IgD-negative memory B cell (primary cell): ENCODE results near the gene FGFBP3. TPM values are rescaled to one million over a fixed set of nuclear protein-coding genes. Genes with fewer than 3 reads are reported as not detected.

Experiments used
- H3K27ac Mint-ChIP-seq, 3 donors: one replicate each; pipeline ENCODE4 v1.8.0; 2020 to 2022; ENCODE audit warnings: mild to moderate bottlenecking in 3 of 3, mixed read lengths in 3 of 3, moderate library complexity in 1 of 3
- H3K27me3 Mint-ChIP-seq: one replicate; pipeline ENCODE4 v1.8.0; 2021; ENCODE audit warnings: mixed read lengths
- H3K36me3 Mint-ChIP-seq: one replicate; pipeline ENCODE4 v1.8.0; 2020; ENCODE audit warnings: mild to moderate bottlenecking, mixed read lengths
- H3K4me1 Mint-ChIP-seq, 3 donors: one replicate each; pipeline ENCODE4 v1.8.0; 2020 to 2022; ENCODE audit warnings: mixed read lengths in 3 of 3, mild to moderate bottlenecking in 1 of 3
- H3K4me3 Mint-ChIP-seq, 4 donors: one replicate each; pipeline ENCODE4 v1.8.0; 2020 to 2022; ENCODE audit warnings: mild to moderate bottlenecking in 4 of 4, mixed read lengths in 4 of 4, moderate library complexity in 3 of 4
- H3K9me3 Mint-ChIP-seq, 3 donors: one replicate each; pipeline ENCODE4 v1.8.0; 2020 to 2021; ENCODE audit warnings: mixed read lengths in 3 of 3, mild to moderate bottlenecking in 1 of 3
- polyA plus RNA-seq: library from polyadenylated mRNA; unstranded; fragments of 300-500 nt; fragmentation: Illumina TruSeq; gene quantifications from one replicate; pipeline ENCODE4 v1.2.3, GENCODE V29; 2021

FGFBP3 gene, protein sequence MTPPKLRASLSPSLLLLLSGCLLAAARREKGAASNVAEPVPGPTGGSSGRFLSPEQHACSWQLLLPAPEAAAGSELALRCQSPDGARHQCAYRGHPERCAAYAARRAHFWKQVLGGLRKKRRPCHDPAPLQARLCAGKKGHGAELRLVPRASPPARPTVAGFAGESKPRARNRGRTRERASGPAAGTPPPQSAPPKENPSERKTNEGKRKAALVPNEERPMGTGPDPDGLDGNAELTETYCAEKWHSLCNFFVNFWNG
- 2.2 TPM for polyA plus RNA-seq

DNA sequence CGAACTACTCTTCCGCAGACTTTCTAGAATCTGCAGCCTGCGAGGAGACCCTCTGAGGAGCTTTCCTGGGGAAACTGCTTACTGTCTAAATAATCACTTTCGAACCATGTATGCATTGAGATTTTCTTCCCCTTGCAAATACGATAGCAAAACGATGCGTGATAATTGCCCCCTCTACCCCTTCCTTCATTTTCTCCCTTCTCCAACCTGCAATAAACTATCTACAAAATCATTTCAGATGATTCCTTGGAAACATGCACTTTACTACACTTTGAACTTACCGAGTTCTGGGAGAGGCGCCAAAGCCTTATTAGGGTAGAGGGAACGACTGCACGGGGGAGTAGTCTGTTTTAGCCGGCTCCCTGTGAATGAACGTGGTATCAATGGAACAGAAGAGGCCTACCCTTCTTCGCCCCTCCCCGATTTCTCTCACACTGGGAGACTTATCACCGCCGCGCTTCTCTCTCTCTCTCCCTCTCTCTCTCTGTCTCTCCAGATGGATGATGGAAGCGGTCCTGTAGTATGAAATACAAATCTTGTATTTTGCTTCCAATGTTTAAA lies at the start of gene FGFBP3:
TSS of gene FGFBP3 (minus strand) at position 370 of the 561 bp plus-strand sequence. CDS start 517 bp downstream, outside the sequence.
- Mint-ChIP-seq H3K27ac (peak within 1 kb of the TSS; percentile 2 to 78 (median 12)), H3K4me1 (peaks cover 7 to 10% (median 9%) of the 10 kb centered on the region in 3 donors), H3K9me3 (peaks cover 0 to 3% (median 0%) of the 10 kb centered on the region in 3 donors), H3K27me3 (peaks cover 3% of the 10 kb centered on the region), H3K4me3 (peak within 1 kb of the TSS; percentile 95 to 99 (median 98)), H3K36me3 (no peaks in the 10 kb centered on the region)

DNA sequence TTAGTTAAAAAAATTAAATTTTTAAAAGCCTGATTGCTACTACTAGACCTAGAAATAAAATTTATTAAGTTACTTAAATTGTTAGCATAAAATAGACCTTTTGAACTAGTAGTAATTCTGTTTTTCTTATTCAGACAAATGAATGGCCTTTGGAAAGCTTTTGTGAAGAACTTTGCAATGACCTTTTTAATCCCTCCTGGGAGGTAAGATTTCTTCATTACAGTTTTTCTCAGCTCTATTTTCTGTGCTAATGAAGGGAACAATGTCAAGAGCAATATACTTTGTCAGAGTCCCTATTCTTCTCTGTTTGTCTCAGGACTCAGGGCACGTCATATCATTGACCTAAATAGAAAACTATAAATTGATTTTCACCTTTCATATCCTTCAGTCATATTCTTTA lies 47.8 kb upstream of the FGFBP3 start:
- Mint-ChIP-seq H3K27me3 (no peaks in the 10 kb centered on the region), H3K4me3 (no peak overlapping the region), H3K4me1 (peaks cover 0 to 6% (median 0%) of the 10 kb centered on the region in 3 donors), H3K9me3 (no peaks in the 10 kb centered on the region), H3K36me3 (peaks cover 12% of the 10 kb centered on the region), H3K27ac (no peak overlapping the region)

DNA sequence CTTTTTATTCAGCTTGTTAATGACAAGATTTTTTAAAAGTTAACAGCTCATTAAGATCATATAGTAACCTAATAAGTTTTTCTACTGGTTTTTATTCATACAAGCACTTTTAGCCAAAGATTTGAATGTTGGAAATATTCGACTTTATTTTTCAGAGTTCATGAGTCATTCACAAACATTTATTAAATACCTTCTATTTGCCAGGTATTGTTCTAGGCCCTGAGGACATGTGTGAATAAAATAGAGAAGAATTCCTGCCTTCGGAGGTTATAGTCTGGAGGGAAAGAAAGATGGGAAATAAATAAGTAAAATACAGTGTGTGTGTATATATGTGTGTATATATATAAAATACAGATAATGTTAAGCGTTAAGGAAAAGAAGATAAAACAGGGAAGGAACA lies 45.8 kb upstream of the FGFBP3 start:
- Mint-ChIP-seq H3K36me3 (peaks cover 8% of the 10 kb centered on the region), H3K4me1 (peaks cover 0 to 2% (median 0%) of the 10 kb centered on the region in 3 donors), H3K27ac (peak overlapping the region in 1 of 3 donors; percentile 90)

GRCh38 chr10:91953600-91954160 lies 44.4 kb upstream of the FGFBP3 start:
- Mint-ChIP-seq H3K36me3 (peaks cover 7% of the 10 kb centered on the region), H3K4me1 (no peaks in the 10 kb centered on the region), H3K4me3 (peak overlapping the region in 1 of 4 donors; percentile 41), H3K27me3 (no peaks in the 10 kb centered on the region), H3K9me3 (no peaks in the 10 kb centered on the region), H3K27ac (no peak overlapping the region)

More for the DNA sequence above, 45.8 kb upstream of the FGFBP3 start:
- no peaks in the 10 kb centered on the region for H3K27me3 Mint-ChIP-seq
- H3K4me3 Mint-ChIP-seq = no peak overlapping the region
- H3K9me3 Mint-ChIP-seq = no peaks in the 10 kb centered on the region

GRCh38 chr10:91944880-91945630 lies 35.8 kb upstream of the FGFBP3 start:
- H3K27ac Mint-ChIP-seq = peak overlapping the region in 2 of 3 donors; percentile 11 to 18
- H3K27me3 Mint-ChIP-seq = no peaks in the 10 kb centered on the region
- H3K9me3 Mint-ChIP-seq = no peaks in the 10 kb centered on the region
- H3K36me3 Mint-ChIP-seq = peaks cover 6% of the 10 kb centered on the region
- H3K4me3 Mint-ChIP-seq = no peak overlapping the region
- peaks cover 0 to 5% (median 0%) of the 10 kb centered on the region in 3 donors for H3K4me1 Mint-ChIP-seq

- H3K36me3 Mint-ChIP-seq = peaks cover 6% of the 10 kb centered on the region
- peaks cover 5 to 16% (median 8%) of the 10 kb centered on the region in 3 donors for H3K4me1 Mint-ChIP-seq
- no peaks in the 10 kb centered on the region for H3K27me3 Mint-ChIP-seq
- H3K4me3 Mint-ChIP-seq = no peak overlapping the region
- H3K9me3 Mint-ChIP-seq = no peaks in the 10 kb centered on the region
- peak overlapping the region in 1 of 3 donors; percentile 69 for H3K27ac Mint-ChIP-seq
Measured at GRCh38 chr10:91941426-91941825, 32.1 kb upstream of the FGFBP3 start.

GRCh38 chr10:91939653-91940052 lies 30.4 kb upstream of the FGFBP3 start:
- no peak overlapping the region for H3K4me3 Mint-ChIP-seq
- H3K27me3 Mint-ChIP-seq = no peaks in the 10 kb centered on the region
- H3K27ac Mint-ChIP-seq = no peak overlapping the region
- peaks cover 8 to 23% (median 9%) of the 10 kb centered on the region in 3 donors for H3K4me1 Mint-ChIP-seq
- no peaks in the 10 kb centered on the region for H3K9me3 Mint-ChIP-seq
- peaks cover 4% of the 10 kb centered on the region for H3K36me3 Mint-ChIP-seq

- no peaks in the 10 kb centered on the region for H3K36me3 Mint-ChIP-seq
- no peaks in the 10 kb centered on the region for H3K9me3 Mint-ChIP-seq
- H3K4me1 Mint-ChIP-seq = peaks cover 13 to 49% (median 33%) of the 10 kb centered on the region in 3 donors
- no peaks in the 10 kb centered on the region for H3K27me3 Mint-ChIP-seq
- no peak overlapping the region for H3K4me3 Mint-ChIP-seq
- H3K27ac Mint-ChIP-seq = no peak overlapping the region
Measured at GRCh38 chr10:91935886-91936285, 26.6 kb upstream of the FGFBP3 start.

GRCh38 chr10:91932737-91933136 lies 23.5 kb upstream of the FGFBP3 start:
- Mint-ChIP-seq H3K4me1 (peaks cover 22 to 49% (median 40%) of the 10 kb centered on the region in 3 donors), H3K9me3 (no peaks in the 10 kb centered on the region), H3K4me3 (no peak overlapping the region), H3K36me3 (no peaks in the 10 kb centered on the region), H3K27ac (peak overlapping the region in 2 of 3 donors; percentile 36 to 41), H3K27me3 (no peaks in the 10 kb centered on the region)

DNA sequence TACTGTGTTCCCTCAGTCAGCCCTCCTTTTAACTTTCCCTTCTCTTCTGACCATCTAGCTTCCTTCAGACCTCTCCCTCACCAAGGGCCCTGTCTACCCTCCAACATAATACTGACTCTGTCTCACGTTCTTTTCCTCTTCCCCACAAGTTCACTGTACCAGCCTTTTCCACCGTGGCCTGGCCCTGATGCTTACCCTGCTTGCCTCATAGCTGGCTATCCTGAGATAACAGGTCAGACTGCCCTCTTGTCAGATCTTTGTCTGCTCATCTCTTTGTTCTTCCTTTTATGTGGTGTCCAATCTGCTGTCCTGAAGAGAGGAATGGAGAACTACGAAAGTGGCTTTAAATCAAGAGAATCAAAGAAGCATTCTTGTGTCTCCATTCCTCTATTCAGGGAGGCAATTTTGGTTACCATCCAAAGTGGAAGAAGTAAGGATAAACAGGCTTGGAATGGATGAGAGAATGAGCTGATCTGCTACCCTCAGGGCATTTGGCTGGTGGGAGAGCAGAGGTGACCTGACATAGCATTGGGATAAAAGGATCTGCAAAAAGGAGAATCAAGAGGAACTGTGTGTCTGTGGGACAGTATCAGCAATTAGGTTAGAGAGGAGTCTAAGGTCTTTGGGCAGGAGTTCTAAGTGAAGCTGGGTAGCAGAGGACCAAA lies 22.4 kb upstream of the FGFBP3 start:
- Mint-ChIP-seq H3K27me3 (no peaks in the 10 kb centered on the region), H3K36me3 (no peaks in the 10 kb centered on the region), H3K4me1 (peaks cover 25 to 48% (median 43%) of the 10 kb centered on the region in 3 donors), H3K4me3 (no peak overlapping the region), H3K9me3 (no peaks in the 10 kb centered on the region), H3K27ac (peak overlapping the region in 2 of 3 donors; percentile 34 to 44)

- Mint-ChIP-seq H3K9me3 (no peaks in the 10 kb centered on the region), H3K27me3 (no peaks in the 10 kb centered on the region), H3K27ac (no peak overlapping the region), H3K36me3 (no peaks in the 10 kb centered on the region), H3K4me3 (no peak overlapping the region), H3K4me1 (peaks cover 27 to 49% (median 49%) of the 10 kb centered on the region in 3 donors)
Measured at GRCh38 chr10:91930939-91931338, 21.7 kb upstream of the FGFBP3 start.

DNA sequence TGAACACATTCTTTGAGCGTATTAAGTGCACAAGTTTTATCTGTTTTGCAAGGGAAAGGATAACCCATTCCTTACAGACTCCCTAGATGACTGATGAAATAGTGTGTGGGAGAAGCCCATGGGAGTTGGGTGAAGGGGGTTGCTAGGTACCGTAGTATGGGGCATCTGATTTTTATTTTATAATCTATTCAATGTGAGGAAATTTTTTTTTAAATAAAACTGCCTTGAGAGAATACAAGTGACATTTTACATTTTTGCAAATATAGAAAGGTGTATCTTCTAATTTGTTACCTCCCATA lies 15.7 kb upstream of the FGFBP3 start:
- Mint-ChIP-seq H3K27ac (peak overlapping the region in 1 of 3 donors; percentile 99), H3K9me3 (no peaks in the 10 kb centered on the region), H3K36me3 (no peaks in the 10 kb centered on the region), H3K4me1 (peaks cover 34 to 37% (median 35%) of the 10 kb centered on the region in 3 donors), H3K27me3 (no peaks in the 10 kb centered on the region), H3K4me3 (peak overlapping the region; percentile 90 to 96 (median 94))

DNA sequence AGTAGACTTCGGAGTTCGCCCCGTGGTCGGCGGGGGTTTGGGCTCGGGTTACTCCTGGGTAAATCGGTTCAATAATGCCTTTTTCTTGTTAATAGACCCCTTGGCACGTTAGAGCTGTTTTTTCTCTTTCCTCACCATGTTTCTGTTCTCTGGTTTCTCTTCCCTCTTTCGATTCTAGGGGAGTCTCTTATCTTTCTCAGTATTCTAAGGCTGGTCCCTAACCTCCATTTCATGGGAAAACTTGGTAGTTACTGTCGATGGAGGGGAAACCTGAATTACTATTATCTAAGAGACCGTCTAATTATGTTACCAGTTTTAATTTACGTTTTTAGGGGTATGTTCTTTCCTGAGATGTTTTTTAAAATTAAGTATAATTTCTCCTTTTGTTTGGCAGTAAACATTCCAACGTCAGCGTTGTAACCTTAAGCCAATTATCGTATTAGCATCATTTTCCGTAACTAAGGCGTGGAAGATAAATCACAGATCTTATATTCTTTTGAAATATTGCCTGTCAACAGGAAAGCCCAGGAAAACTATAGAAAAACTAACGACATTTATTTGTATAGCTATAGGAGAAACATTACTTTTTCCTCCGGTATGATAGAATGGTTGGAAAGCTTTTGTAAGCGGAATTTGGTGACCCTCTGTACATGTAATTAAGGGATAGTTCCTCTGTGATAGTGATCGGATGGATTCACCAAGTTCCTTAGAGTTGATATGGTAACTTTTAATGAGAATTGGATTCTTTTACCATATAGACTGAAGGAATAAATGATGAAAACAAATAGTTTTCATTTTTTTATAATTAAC lies 15.1 kb upstream of the FGFBP3 start:
- peaks cover 34 to 37% (median 34%) of the 10 kb centered on the region in 3 donors for H3K4me1 Mint-ChIP-seq
- H3K4me3 Mint-ChIP-seq = peak overlapping the region; percentile 90 to 96 (median 94)
- no peaks in the 10 kb centered on the region for H3K27me3 Mint-ChIP-seq
- H3K9me3 Mint-ChIP-seq = no peaks in the 10 kb centered on the region
- H3K27ac Mint-ChIP-seq = peak overlapping the region; percentile 91 to 99 (median 99)
- H3K36me3 Mint-ChIP-seq = no peaks in the 10 kb centered on the region
